GM19397 (cell line): Measurements from ENCODE around the gene DNAJC10.
"Not testable (repeated sequence)": the region's sequence is repeated elsewhere in the genome, so short reads cannot be mapped to it uniquely, and the experiment has no call there.

Source experiments
- ATAC-seq: cut with Tn5 transposase; IDR thresholded peaks from one replicate; pipeline ENCODE4 v1.9.1; 2021; ENCODE audit warnings: mild to moderate bottlenecking, moderate library complexity; ENCODE audit not compliant: unreplicated experiment

Gene DNAJC10

DNA sequence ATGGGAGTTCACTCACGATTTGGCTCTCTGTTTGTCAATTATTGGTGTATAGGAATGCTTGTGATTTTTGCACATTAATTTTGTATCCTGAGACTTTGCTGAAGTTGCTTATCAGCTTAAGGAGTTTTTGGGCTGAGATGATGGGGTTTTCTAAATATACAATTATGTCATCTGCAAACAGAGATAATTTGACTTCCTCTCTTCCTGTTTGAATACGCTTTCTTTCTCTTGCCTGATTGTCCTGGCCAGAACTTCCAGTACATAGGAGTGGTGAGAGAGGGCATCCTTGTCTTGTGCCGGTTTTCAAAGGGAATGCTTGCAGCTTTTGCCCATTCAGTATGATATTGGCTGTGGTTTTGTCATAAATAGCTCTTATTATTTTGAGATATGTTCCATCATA lies 66.6 kb downstream of the DNAJC10 start:
- not testable (repeated sequence) for ATAC-seq

DNA sequence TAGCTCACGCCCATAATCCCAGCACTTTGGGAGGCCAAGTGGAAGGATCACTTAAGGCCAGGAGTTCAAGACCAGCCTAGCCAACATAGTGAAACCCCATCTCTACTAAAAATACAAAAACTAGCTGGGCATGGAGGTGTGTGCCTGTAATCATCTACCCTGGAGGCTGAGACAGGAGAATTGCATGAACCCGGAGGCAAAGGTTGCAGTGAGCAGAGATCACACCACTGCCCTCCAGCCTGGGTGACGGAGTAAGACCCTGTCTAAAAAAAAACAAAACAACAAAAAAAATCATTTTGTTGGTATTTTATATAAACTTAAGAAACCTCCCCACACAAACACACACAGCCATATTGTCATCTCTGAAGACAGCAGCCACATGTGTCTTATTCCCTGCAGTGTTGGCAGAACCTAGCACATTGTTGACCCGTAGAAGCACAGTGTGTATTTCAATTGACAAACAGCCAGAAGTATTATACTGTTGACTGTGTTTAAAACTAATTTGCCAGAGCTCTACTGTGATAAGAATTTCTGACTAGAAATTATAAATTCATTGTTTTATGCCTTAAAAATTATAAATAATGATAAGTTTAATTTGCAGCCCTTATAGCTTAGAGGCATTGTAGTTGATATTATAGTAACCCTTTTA lies 68.1 kb downstream of the DNAJC10 start:
- ATAC-seq: no peak

DNA sequence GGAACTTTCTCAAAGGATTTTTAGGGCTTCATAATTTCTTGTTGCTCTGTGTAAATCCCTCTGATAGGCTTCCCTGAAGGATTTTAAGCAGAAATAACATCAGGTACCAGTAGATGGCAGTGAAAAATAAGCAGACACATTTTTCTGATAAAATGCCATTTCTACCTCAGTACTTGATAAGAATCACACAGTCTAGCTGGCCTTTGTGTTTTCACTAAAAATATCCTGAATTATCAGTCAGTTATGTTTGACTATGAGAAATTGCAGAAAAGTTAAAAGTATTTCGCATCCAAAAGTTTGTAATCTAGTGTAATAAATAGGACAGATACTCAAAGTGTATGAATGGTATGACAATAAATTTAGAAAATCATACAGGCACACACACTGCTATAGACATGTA lies 68.7 kb downstream of the DNAJC10 start:
- ATAC-seq: no peak

DNA sequence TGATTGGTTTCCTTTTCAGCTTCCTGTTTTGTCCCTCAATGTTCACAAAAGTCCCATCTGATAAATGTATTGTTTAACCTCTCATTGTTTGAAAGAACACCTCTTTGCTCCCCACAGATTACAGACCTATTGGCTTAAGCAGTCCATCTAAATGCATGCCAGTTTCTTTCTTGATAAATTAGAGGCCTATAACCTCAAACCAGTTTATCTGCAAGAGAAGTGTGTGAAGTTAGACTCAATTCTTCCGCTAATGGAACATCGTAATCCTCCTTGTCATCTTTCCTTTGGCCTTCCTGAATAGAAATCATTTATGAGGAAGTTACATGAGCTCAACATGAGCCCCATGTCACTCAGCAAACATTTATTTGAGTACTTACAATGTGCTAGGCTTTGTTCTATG lies 76.4 kb downstream of the DNAJC10 start:
- ATAC-seq: no peak

DNA sequence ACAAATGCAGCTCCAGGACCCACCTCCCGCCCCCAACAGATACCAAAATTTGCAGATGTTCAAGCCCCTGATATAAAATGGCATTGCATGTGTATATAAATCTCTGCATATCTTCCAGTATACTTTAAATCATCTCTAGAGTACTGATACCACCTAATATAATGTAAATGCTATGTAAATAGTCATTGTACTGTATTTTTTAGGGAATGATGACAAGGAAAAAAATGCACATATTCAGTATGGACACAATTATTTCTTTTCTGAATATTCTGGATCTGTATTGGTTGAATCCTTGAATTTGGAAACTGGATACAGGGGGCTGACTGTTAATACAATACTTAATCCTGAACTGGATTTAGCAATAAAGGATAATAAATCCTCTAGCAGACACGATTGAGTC lies 82.7 kb downstream of the DNAJC10 start:
- no peak for ATAC-seq

DNA sequence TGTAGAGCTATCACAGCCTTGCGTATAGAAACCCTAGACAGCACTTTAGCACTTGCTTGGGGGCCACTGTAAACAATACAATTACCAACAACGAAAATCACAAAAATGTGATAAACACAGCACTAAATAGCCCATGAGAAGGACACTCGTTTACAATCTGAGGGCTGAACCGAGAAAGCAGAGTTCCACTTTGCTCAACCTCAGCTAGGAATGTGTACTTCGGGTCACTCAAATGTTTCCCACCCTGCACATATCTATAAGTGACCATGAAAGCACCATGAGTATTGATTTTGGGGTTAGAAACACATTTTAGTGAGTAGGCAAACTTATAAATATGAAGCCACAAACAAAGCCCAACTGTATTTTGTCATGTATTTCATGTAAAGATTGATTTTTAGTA lies 88.1 kb downstream of the DNAJC10 start:
- no peak for ATAC-seq

DNA sequence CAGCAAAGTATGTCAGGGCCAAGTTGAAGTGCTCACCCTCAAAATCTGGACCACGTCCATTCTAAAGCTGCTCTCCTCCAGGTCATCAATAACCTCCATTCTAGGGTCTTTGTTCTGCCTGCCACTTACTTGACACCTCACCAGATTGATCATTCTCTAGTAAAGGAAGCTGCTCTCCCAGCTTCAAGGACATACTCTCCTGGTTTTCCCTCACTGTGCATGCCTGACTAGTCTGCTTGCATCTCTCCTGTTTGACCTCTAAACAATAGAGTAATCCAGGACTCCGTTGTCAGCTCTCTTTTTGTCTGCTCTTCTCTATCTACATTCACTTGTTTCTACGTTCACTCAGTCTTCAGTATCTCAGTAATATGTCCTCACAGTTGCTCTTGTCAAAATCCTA lies 91.3 kb downstream of the DNAJC10 start:
- ATAC-seq: no peak

DNA sequence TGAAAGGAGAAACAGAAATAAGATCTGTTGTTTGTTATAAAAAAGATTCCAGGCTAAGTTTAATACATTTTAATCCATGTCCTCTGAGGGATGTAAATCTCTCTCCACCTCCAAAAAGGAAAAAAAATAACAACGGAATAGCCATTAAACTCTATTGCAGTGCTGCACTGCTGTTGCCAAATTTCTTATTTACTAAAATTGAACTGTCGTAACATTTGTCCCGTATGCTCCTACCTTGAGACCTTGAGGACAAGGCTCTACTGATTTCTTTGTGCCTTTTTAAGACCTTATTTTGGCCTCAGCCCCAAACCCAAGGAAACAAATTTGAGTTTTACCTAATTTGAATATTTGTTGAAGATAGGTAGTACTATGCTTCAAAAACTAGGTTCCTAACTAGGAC lies 94.0 kb downstream of the DNAJC10 start:
- ATAC-seq: no peak

DNA sequence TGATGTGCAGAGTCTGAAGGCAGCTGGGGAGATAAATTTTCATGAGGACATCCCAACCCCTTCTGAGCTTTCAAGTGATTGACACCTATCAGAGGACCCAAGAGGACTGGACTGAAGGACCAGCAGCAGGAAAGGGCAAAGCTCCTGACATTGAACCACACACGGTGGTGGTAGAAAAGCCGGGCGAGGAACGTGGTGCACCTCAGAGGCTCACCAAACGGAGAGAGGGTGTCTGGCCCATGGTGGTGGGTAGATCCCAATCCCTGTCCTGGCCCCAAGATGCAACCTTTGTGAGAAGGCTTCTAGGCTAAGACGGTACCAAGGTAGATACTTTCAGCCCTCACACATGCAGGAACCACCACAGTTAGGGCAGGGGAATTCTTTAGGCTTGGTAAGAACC lies 98.3 kb downstream of the DNAJC10 start:
- no peak for ATAC-seq

DNA sequence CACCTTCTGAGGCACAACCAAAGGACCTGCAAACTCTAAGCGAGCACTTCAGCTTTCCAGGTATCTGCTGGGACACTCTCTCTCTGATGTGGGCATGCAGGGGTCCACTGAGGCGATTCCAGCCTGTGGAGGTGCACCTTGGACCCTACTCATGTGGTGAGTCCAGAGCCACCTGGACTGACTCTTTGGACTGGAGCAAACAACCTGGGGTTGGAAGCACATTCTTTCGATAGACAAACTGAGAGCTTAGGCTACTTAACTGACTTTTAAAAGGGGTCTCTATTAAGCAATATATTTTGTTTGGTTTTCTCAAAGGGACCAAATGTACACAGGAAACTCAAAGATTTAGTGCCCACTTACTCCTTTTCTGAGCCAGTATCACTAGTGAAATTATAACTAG lies 98.7 kb downstream of the DNAJC10 start:
- ATAC-seq: no peak

DNA sequence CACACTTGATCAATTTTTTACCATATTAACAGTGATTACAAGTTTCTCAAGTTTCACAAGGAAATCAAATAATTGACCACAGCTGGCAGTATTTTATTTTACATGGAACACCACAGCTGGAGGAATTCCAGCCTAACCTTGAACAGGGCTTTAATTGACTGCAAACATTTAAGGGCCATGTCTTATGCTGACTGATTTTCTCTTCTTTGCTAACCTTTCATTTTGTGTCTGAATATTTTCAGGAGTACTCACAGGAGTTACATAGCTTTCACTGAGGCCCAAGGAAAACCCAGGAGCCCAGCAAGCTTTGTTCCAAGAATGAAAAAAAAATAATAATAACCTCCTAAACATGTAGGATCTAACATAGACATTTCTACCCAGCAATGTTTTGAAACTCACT lies 100.8 kb downstream of the DNAJC10 start:
- ATAC-seq: no peak

DNA sequence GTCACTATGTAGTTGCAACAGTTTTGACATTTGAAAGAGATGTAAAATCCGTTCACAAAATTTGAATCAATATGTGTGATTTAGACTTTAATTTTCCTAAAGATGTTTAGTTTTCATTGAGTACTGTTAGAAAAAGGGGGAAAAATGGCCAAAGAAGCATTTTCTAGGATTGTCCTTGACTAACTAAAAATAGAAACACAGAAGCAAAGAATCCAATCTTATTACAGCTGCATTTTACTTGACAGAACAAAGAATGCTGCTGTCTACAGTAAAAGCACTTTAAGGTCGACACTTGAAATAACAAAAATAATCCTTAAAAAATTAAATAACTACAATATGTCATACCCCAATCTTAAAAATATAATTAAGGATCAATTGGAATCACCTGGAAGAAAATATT lies 101.5 kb downstream of the DNAJC10 start:
- ATAC-seq: no peak

DNA sequence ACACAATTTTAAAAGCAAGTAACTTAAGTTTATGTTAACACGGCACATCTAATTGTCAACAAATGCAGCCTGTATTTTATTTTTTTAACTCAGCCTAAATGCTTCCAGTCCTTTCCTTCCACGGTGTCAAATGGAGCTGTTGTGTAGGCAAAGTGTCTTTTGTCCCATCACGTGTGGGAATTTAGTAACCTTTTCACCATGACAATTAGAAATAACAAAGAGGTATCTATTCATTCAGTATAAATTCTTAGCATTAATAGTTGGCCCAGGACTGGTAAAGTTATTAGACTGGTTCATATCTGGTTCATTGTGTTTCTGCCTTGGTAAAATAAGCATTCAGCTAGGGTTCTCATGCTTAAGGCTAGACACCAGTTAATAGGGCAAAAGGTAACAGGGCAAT lies 102.4 kb downstream of the DNAJC10 start:
- no peak for ATAC-seq

DNA sequence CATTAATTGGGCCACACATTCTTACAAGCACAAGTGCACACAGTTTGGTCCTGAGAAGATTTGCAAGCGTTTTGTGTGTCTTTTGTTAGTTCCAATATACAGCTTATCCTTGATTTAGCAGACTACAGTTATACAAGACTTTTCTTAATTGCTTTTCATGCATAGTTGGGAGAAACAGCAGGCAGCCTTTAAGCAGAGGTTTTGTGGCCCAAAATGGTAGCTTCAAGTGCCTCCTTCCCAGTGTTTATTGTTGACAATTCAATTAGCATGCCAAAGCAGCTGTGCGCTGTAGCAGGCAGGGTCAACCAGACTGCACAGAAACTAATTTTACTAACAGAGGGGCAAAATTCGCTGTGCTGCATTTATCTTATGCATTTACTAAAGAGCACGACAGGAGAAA lies 102.9 kb downstream of the DNAJC10 start:
- ATAC-seq: no peak

DNA sequence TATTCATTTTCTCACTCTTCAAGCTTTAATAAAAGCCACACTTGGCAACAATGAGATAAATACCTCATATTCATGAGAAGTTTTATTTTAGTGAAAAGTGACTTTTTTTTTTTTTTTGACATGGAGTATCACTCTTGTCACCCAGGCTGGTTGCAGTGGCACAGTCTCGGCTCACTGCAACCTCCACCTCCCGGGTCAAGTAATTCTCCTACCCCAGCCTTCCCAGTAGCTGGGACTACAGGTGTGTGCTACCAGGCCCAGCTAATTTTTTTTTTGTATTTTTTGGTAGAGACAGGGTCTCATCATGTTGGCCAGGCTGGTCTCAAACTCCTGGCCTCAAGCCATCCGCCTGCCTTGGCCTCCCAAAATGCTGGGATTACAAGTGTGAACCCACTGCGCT lies 103.4 kb downstream of the DNAJC10 start:
- no peak for ATAC-seq

DNA sequence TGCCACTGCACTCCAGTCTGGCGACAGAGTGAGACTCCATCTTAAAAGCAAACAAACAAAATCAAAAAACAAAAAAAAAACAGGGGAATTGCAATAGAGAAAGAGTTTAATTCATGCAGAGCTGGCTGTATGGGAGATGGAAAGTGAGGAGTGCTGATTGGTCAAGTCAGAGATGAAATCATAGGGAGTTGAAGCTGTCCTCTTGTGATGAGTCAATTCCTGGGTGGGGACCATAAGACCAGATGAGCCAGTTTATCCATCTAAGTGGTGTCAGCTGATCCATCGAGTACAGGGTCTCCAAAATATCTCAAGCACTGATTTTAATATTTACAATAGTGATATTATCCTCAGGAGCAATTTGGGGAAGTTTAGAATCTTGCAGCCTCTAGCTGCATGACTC lies 105.1 kb downstream of the DNAJC10 start:
- ATAC-seq: no peak

DNA sequence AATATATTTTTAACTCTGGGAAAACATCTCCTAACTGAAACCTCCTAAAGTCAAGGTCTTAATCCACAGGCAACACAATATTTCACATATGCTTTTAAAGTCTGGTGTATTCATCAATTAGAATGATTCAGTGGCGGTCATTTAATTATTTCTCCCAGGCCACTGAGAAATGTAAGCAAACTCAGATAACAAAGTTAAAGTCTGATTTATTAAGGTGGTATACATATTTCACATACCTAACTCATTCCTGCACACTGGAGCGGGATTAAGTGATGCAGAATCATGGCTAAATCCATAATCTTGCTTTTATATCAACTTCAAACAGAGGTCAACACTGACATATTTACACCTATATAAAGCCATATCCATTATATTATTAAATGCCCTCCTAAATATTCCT lies 106.7 kb downstream of the DNAJC10 start:
- ATAC-seq: no peak

DNA sequence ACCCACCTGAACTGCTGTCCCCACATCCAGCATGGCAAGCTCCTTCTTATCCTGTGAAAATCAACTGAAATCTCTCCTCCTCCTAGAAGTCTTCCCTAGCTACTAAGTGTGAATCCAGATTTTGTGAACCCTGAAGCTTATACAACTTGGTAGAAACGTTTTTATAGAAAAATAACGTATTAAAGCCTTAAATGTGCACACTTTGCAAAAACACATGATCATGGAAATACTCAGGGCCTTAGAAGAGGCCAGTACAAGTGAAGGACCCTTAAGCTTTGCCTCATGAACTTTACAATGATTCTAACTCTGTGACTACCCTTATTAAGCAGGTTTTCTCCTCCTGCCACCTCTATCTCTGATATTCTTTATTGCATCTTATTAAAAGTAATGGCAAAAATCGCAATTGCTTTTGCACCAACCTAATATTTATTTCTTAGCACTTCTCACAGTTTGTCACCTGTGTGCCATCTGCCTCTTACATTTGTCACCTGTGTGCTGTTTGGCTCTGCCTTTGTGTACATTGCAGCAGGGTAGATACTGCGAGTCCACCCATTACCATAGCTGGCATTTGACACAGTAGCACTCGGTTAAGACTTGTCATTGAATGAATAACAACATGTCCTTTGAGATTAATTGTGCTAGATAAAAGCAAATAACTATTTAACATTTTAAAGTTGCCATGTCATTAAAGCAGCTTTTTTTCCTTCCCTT lies 108.2 kb downstream of the DNAJC10 start:
- ATAC-seq: no peak

DNA sequence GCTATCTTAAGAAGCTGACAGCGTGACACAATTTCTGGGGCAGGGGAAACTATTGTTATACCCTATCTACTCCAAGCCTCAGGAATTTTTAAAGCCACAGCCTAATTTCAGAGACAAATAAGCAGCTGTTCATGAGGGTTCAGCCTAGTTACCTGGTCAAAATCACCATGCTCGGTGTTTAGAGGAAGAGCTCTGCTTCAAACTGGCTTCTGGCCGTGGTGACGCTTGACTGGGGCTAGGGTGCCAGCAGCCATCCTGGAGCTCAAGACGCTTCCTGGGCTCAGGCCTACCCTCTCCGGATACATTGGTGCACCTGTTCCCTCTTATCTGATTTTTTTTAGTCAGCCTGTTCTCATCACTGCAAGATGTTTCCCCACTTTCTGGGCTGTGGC lies 108.7 kb downstream of the DNAJC10 start:
- ATAC-seq: no peak

DNA sequence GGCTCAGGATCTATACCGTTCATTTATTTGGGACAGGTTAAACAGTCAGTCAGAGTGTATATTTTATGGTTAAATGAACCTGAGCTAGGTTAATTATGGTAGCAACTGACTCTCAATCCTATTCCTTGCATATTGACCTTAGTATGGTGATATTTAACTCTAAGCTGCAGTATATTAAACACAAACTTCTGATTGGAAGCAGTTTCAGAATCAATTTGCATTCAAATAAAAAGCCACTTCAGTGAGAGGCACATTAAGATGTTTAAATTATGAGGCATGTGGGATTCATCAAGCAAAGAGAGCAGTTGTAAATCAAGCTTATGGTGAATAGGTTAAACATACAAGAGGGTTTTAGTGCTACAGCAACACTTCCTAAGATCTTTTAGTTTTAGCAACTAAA lies 110.0 kb downstream of the DNAJC10 start:
- no peak for ATAC-seq

DNA sequence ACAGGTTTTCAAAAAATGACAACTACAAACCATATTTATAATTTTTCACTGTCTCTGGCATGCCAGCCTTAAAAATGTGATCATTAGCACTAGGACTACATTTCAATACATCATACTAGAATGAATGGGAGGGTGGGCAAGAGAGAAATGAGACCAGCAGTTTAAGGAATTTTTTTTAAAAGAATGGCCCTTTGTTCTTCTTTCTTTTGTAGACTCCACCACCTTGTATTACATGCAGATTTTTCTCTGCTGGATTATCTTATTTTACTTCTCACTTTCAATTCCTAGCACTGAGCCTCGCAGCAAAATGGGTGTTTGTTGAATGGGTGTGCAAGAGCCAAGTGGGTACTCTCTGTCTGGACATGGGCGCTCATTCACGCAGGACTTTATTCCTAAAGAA lies 110.4 kb downstream of the DNAJC10 start:
- no peak for ATAC-seq

DNA sequence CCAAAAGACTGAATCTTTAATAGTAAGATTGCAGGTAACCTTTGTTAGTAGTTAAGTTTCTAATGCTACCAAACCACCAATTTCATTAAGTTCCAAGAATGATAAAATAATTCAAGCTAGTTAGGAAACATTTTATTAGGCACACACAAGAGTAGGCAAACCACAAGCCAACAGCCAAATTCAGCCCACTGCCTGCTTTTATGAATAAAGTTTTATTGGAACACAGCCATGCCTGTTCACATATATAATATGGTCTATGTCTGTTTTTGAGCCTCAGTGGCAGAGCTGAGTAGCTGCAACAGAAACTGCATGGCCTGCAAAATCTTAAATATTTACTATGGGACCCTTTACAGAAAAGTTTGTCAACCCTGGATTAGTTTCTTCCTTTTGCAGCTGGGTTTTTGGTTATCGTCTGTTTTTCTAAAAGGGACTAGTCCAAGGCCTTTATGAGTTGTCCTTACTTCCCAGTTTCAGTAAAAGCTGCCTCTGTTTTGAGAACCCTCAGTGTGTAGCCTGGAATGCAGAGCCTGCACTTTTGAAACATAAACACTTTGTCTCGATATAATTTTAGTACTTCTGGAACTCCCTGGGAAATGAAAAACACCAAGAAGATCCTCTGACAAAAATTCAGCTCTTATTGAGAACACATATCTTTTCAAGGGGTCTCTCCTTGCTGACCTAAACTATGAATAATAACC lies 111.3 kb downstream of the DNAJC10 start:
- no peak for ATAC-seq
